ENCODE results near the gene ADARB2.

Gene ADARB2

GRCh38 chr10:1376384-1376945 lies 360.9 kb downstream of the ADARB2 start:
- Histone ChIP-seq H3K27me3 (peaks cover 45% of the 10 kb centered on the region), H3K4me1 (ENCODE audit: control insufficient read depth in 1 of 2, insufficient read depth in 1 of 2, low read depth in 1 of 2, low read length in 1 of 2) (no peaks in the 10 kb centered on the region), H3K27ac (no peak overlapping the region), H3K9me3 (no peaks in the 10 kb centered on the region), H3K36me3 (no peaks in the 10 kb centered on the region), H3K4me3 (ENCODE audit: low read depth in 1 of 2, low read length in 1 of 2) (no peak overlapping the region)
- no peak for TF ChIP-seq CTCF (IDR thresholded peaks at IDR 0.05)

GRCh38 chr10:1375346-1376170 lies 361.8 kb downstream of the ADARB2 start:
- no peak for TF ChIP-seq CTCF (IDR thresholded peaks at IDR 0.05)
- peaks cover 36% of the 10 kb centered on the region for H3K27me3 ChIP-seq
- H3K4me3 ChIP-seq (ENCODE audit: low read depth in 1 of 2, low read length in 1 of 2) = no peak overlapping the region
- H3K36me3 ChIP-seq = no peaks in the 10 kb centered on the region
- no peaks in the 10 kb centered on the region for H3K9me3 ChIP-seq
- H3K4me1 ChIP-seq (ENCODE audit: control insufficient read depth in 1 of 2, insufficient read depth in 1 of 2, low read depth in 1 of 2, low read length in 1 of 2) = no peaks in the 10 kb centered on the region
- no peak overlapping the region for H3K27ac ChIP-seq

GRCh38 chr10:1374511-1375345 lies 362.6 kb downstream of the ADARB2 start:
- Histone ChIP-seq H3K27me3 (peaks cover 28% of the 10 kb centered on the region), H3K9me3 (no peaks in the 10 kb centered on the region), H3K4me1 (ENCODE audit: control insufficient read depth in 1 of 2, insufficient read depth in 1 of 2, low read depth in 1 of 2, low read length in 1 of 2) (no peaks in the 10 kb centered on the region), H3K4me3 (ENCODE audit: low read depth in 1 of 2, low read length in 1 of 2) (no peak overlapping the region), H3K36me3 (no peaks in the 10 kb centered on the region), H3K27ac (no peak overlapping the region)
- no peak for TF ChIP-seq CTCF (IDR thresholded peaks at IDR 0.05)

- Histone ChIP-seq H3K4me1 (ENCODE audit: control insufficient read depth in 1 of 2, insufficient read depth in 1 of 2, low read depth in 1 of 2, low read length in 1 of 2) (no peaks in the 10 kb centered on the region), H3K27ac (no peak overlapping the region), H3K36me3 (no peaks in the 10 kb centered on the region), H3K27me3 (peaks cover 13% of the 10 kb centered on the region), H3K4me3 (ENCODE audit: low read depth in 1 of 2, low read length in 1 of 2) (no peak overlapping the region), H3K9me3 (no peaks in the 10 kb centered on the region)
- TF ChIP-seq CTCF (IDR thresholded peaks at IDR 0.05) = no peak
Observed at GRCh38 chr10:1373287-1373686, 364.0 kb downstream of the ADARB2 start.

GRCh38 chr10:1372212-1372611 lies 365.1 kb downstream of the ADARB2 start:
- no peak for TF ChIP-seq CTCF (IDR thresholded peaks at IDR 0.05)
- Histone ChIP-seq H3K9me3 (no peaks in the 10 kb centered on the region), H3K4me1 (ENCODE audit: control insufficient read depth in 1 of 2, insufficient read depth in 1 of 2, low read depth in 1 of 2, low read length in 1 of 2) (no peaks in the 10 kb centered on the region), H3K27ac (no peak overlapping the region), H3K27me3 (peaks cover 3% of the 10 kb centered on the region), H3K36me3 (no peaks in the 10 kb centered on the region), H3K4me3 (ENCODE audit: low read depth in 1 of 2, low read length in 1 of 2) (no peak overlapping the region)
